ENCODE measurements around the gene HOXA3.

HOXA3 gene

GRCh38 chr7:27166531-27167505 lies 14.4 kb upstream of the HOXA3 start:
- ATAC-seq (no peak), DNase-seq (no peak)

GRCh38 chr7:27165996-27166530 lies 13.7 kb upstream of the HOXA3 start:
- DNase-seq (no peak), ATAC-seq (no peak)

GRCh38 chr7:27165089-27165995 lies 13.0 kb upstream of the HOXA3 start, which contains the start of gene HOXA9:
HOXA9 (minus strand) TSS chr7:27165537; CDS start chr7:27165457, 80 bp downstream.
- ATAC-seq = no peak
- no peak for DNase-seq

DNA sequence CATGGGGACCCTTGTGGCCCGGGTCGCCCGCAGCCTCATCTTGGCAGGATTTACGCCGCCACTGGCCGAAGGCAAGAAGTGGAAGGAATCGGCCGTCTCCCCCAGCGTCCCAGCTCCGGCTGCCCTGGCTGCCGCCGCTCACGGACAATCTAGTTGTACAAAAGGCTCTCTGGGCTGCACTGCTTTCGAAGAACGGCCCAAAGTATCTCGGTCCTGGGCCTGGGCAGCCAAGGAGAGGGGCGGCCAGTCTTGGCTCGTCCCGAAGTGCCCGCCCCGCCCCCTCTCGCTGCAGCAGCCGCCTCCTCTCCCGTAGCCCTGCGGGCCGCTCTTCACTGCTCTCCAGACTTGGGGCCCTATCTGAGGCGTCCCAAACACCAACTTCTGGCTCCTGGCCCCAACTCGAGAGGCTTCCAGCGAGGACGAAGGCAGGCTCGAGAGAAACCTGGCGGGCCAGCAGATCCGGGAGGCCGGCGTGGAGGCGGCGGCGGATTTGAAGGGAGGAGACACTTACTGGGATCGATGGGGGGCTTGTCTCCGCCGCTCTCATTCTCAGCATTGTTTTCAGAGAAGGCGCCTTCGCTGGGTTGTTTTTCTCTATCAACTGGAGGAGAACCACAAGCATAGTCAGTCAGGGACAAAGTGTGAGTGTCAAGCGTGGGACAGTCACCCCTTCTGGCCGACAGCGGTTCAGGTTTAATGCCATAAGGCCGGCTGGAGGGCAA lies 12.1 kb upstream of the HOXA3 start:
- ATAC-seq = no peak
- no peak for DNase-seq

DNA sequence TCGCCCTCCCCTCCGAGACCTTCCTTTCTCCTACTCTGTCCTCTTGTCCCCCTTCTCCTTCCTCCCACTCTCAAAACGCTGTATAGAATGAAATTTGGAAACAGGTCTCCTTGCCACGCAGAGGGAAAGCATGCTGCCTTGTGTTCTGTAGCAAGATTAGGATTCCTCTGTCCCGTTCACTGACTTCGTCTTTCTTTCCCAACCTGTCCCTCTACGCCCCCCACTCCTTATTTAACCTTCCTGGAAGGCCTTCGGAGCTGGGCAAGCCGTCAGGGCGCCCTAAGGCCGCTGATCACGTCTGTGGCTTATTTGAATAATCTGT lies 11.6 kb upstream of the HOXA3 start:
- no peak for ATAC-seq
- DNase-seq = no peak

DNA sequence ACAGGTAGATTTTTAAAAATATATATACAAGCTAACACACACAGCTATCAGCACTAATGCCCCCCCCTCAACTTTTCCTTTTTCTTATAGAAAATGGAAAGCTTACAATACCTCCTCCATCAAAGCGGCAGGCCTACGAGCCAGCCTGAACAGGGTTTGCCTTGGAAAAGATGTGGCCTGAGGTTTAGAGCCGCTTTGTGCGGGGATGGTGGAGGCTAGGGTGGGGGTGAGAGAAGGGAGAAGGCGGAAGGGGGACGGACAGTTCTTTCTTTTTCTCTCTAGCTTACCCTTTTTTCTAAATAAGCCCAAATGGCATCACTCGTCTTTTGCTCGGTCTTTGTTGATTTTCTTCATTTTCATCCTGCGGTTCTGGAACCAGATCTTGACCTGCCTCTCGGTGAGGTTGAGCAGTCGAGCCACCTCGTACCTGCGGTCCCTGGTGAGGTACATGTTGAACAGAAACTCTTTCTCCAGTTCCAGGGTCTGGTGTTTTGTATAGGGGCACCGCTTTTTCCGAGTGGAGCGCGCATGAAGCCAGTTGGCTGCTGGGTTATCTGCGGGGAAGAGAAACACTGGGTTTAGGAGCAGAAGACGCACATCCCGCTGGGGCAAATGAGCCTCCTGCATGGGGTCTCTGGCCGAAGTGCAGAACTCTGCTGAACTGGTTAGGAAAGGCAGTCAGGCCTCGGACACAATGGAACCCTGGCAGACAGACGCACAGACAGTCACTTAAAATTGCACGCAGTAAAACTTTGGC lies 11.1 kb upstream of the HOXA3 start:
- ATAC-seq (no peak), DNase-seq (no peak)

- DNase-seq = no peak
Observed at GRCh38 chr7:27162561-27163287, 10.3 kb upstream of the HOXA3 start.

GRCh38 chr7:27161721-27162560 lies 9.6 kb upstream of the HOXA3 start:
- DNase-seq (no peak), ATAC-seq (no peak)

More at GRCh38 chr7:27162561-27163287, 10.3 kb upstream of the HOXA3 start:
- no peak for ATAC-seq

DNA sequence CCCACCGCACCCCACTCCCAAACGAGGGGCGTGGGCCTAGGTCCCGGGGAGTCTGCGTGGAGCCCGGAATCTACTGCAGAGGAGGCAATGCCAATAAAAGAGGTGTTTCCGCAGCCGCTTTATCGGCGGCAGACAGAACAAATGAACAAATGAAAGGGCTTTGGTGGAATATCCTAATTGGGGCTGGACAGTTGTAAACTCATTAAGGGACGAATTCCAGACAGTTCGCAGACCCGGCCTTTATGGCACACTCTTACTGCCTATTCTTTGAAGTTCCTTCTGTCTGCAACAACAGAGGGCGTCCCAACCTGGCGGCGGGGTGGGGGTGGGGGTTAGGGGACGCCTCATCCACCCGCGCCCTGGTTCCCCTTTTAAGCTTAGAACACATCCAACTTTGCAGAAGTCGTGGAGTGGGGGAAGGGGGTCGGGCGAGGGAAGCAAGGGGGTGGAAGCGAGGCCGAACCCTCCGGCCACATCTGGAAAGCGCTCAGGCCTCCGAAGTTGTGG lies 8.9 kb upstream of the HOXA3 start:
- ATAC-seq (no peak), DNase-seq (no peak)

GRCh38 chr7:27160546-27161213 lies 8.3 kb upstream of the HOXA3 start:
- DNase-seq (peak; percentile 90), ATAC-seq (peak; percentile 60)

- DNase-seq = no peak
Observed at GRCh38 chr7:27160145-27160545, 7.8 kb upstream of the HOXA3 start.

GRCh38 chr7:27159266-27160144 lies 7.1 kb upstream of the HOXA3 start:
- DNase-seq = no peak
- no peak for ATAC-seq

More at GRCh38 chr7:27160145-27160545, 7.8 kb upstream of the HOXA3 start:
- ATAC-seq = peak; percentile 10

DNA sequence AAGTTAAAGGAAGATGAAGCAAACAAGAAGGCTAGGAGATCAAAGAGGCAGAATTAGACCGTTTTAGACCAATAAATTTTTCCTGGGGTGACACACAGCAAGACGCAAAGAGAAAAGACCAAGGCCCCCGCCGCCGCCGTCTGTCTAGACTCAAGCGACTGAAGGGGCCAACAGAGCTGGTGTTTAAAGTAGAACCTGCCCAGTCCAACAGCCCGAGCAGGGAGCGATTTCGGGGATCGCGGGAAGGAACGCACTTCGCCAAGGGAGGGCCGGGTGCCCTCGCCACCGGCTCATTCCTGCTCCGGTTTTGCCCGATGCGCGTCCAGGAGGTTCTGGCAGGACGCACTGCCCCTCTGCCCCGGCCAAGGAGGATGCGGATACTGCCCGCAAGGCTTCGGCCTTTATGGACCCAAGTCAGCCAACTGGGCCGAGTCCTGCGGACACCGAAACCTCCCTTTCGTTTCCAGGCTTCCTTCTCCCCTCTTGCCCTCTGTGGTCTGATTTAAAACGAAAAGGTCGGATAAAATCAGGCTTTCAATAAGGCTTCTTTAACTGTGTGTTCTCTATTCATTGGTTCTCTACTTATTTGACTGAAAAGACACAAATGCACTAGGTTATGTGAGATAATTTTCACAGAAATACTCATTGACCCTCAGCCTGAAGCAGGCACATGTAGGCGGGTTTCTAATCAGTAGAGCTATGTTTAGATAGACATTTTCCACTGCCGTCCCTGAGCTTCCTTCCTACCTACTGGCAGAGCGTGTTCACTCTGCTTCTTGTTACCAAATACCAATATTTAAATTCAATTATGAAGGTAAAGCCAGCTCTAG lies 6.3 kb upstream of the HOXA3 start:
- ATAC-seq (no peak), DNase-seq (no peak)

GRCh38 chr7:27157702-27158431 lies 5.5 kb upstream of the HOXA3 start:
- no peak for DNase-seq
- ATAC-seq = no peak

DNA sequence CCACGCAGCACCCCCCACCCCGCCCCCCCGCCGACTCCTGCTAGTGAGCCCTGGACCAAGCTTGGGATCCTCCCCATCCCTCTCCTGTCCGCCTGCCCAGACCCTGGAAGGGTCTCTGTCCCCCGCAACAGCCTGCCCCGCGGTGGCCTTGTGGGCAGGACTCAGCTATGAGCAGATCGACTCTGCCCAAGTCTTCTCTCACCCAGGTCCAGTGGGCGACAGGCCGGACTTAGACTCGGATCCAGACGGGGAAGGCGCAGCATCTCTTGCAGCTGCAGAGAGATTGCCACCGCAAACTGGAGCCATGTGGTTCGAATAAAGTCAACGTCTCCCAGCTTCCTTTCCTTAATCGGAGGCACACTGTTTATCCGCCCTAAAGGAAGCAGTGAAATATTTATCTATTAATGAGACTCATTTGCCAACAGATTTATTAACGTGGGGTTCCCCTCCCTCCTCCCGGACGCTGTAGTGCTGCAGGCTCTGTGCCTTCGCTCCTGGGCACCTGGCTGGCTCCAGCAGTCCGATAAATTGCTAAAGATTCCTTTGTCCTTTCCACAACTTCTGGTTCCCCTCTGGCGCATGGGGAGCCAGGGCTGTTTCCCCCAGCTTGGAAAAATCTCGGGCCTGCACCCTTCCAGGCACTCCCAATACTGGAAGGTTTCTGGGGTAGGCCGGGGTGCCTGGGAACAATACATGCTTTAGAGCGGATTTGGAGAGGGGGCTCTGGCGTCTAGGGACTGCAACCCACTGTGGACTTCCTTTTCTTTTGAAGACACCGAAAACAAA lies 4.7 kb upstream of the HOXA3 start:
- DNase-seq (no peak), ATAC-seq (no peak)

Measured in stimulated activated naive CD8-positive, alpha-beta T cell treated with anti-CD3 and anti-CD28 coated beads, Interleukin-15, Interleukin-2, amounts not matched to agents 100 U/mL and 50 U/mL, for 24 hours (primary cell).